Neural cell (in vitro differentiated cells): ENCODE measurements around the gene ZMAT5. TPM values are rescaled to one million over a fixed set of nuclear protein-coding genes. Genes with fewer than 3 reads are reported as not detected.

Experiments
- H2AFZ ChIP-seq: fragments of 200-600, 300-800 bp; sonication (generic), shearing (Covaris generic); 2 replicates; pipeline ENCODE4 v1.6.0; 2014; ENCODE audit warnings: low read depth, mild to moderate bottlenecking, antibody characterized with exemption, low read length, moderate library complexity
- H3F3A ChIP-seq: fragments of 200-600 bp; shearing (Covaris generic); 2 replicates; pipeline ENCODE4 v1.6.1; 2016; ENCODE audit warnings: mild to moderate bottlenecking, moderate library complexity, mixed read lengths, antibody characterized with exemption, low read length; ENCODE audit not compliant: insufficient read depth, poor library complexity, severe bottlenecking
- H3K27ac ChIP-seq: fragments of 200-600, 300-800 bp; sonication (generic), shearing (Covaris generic); 2 replicates; pipeline ENCODE4 v1.5.1; 2014; ENCODE audit warnings: mild to moderate bottlenecking, low read length, moderate library complexity
- H3K27me3 ChIP-seq: fragments of 300-800, 200-600 bp; sonication (generic), shearing (Covaris generic); 2 replicates; pipeline ENCODE4 v1.6.0; 2014; ENCODE audit warnings: mild to moderate bottlenecking, low read depth, low read length, moderate library complexity; ENCODE audit not compliant: insufficient read depth
- H3K36me3 ChIP-seq: fragments of 300-800, 200-600 bp; sonication (generic), shearing (Covaris generic); 2 replicates; pipeline ENCODE4 v1.5.1; 2014; ENCODE audit warnings: mild to moderate bottlenecking, antibody characterized with exemption, low read length, moderate library complexity; ENCODE audit not compliant: insufficient read depth
- H3K4me2 ChIP-seq: fragments of 300-800, 200-600 bp; sonication (generic), shearing (Covaris generic); 2 replicates; pipeline ENCODE4 v1.6.0; 2014; ENCODE audit warnings: mild to moderate bottlenecking, low read length
- H3K4me3 ChIP-seq: fragments of 300-800, 200-600 bp; sonication (generic), shearing (Covaris generic); 2 replicates; pipeline ENCODE4 v1.5.1; 2014; ENCODE audit warnings: mild to moderate bottlenecking, low read length, moderate library complexity
- H3K79me2 ChIP-seq: fragments of 200-600 bp; shearing (Covaris generic); replicated peaks from 2 replicates; pipeline ENCODE4 v1.6.0; 2014; ENCODE audit warnings: mild to moderate bottlenecking, low read length, moderate library complexity; ENCODE audit not compliant: insufficient read depth
- H3K9ac ChIP-seq: fragments of 300-800, 200-600 bp; sonication (generic), shearing (Covaris generic); 2 replicates; pipeline ENCODE4 v1.6.1; 2016; ENCODE audit warnings: mild to moderate bottlenecking, low read length, mixed read lengths
- H3K9me2 ChIP-seq: fragments of 200-600 bp; shearing (Covaris generic); 2 replicates; pipeline ENCODE4 v1.6.1; 2016; ENCODE audit warnings: mild to moderate bottlenecking, low read length, mixed read lengths; ENCODE audit not compliant: insufficient read depth
- H3K9me3 ChIP-seq: fragments of 200-600, 300-800 bp; sonication (generic), shearing (Covaris generic); 2 replicates; pipeline ENCODE4 v1.6.1; 2016; ENCODE audit warnings: mild to moderate bottlenecking, mixed run types, low read length, moderate library complexity, mixed read lengths
- H4K20me1 ChIP-seq: fragments of 200-600 bp; shearing (Covaris generic); 2 replicates; pipeline ENCODE4 v1.6.1; 2016; ENCODE audit warnings: mild to moderate bottlenecking, mixed run types; ENCODE audit not compliant: insufficient read depth
- CTCF ChIP-seq: fragments of 450-650 bp; IDR thresholded peaks from 2 replicates; pipeline ENCODE4 v1.5.1; 2014; ENCODE audit warnings: antibody characterized with exemption, mild to moderate bottlenecking, moderate library complexity; ENCODE audit not compliant: poor library complexity, severe bottlenecking
- EP300 ChIP-seq: fragments of 450-650 bp; conservative IDR thresholded peaks from 2 replicates; pipeline ENCODE4 v1.6.1; 2014; ENCODE audit warnings: antibody characterized with exemption, mild to moderate bottlenecking, moderate library complexity; ENCODE audit not compliant: poor library complexity, severe bottlenecking
- EZH2 ChIP-seq: fragments of 200-600, 300-800 bp; shearing (Covaris generic), sonication (generic); IDR thresholded peaks from 2 replicates; pipeline ENCODE4 v1.6.1; 2014; ENCODE audit warnings: antibody characterized with exemption, low read length, borderline replicate concordance, mild to moderate bottlenecking; ENCODE audit not compliant: insufficient read depth, poor library complexity, severe bottlenecking
- MXI1 ChIP-seq: fragments of 450-650 bp; conservative IDR thresholded peaks from 2 replicates; pipeline ENCODE4 v1.6.1; 2014; ENCODE audit warnings: antibody characterized with exemption, mild to moderate bottlenecking; ENCODE audit not compliant: poor library complexity, severe bottlenecking
- POLR2AphosphoS5 ChIP-seq: IDR thresholded peaks from 2 replicates; pipeline ENCODE4 v1.6.1; 2012
- RAD21 ChIP-seq: fragments of 450-650 bp; conservative IDR thresholded peaks from 2 replicates; pipeline ENCODE4 v1.6.1; 2014; ENCODE audit warnings: antibody characterized with exemption, mild to moderate bottlenecking, moderate library complexity
- REST ChIP-seq: IDR thresholded peaks from 2 replicates; pipeline ENCODE4 v1.6.1; 2012; ENCODE audit warnings: borderline replicate concordance
- SMC3 ChIP-seq: fragments of 450-650 bp; conservative IDR thresholded peaks from 2 replicates; pipeline ENCODE4 v1.6.1; 2014; ENCODE audit warnings: antibody characterized with exemption, mild to moderate bottlenecking, moderate library complexity; ENCODE audit not compliant: poor library complexity
- TAF1 ChIP-seq: IDR thresholded peaks from 2 replicates; pipeline ENCODE4 v1.6.1; 2012; ENCODE audit warnings: low read depth
- polyA plus RNA-seq: library from polyadenylated mRNA; depleted of rRNA; stranded (reverse); fragments of >200 nt; gene quantifications from 2 replicates; pipeline ENCODE4 v1.2.3, GENCODE V29; 2014

The ZMAT5 gene
- polyA plus RNA-seq, 1 donor from 2014 or later, result 54.9 TPM

GRCh38 chr22:29758068-29758622, 8.7 kb downstream of the ZMAT5 start:
- Histone ChIP-seq H3K27ac (no peak overlapping the region), H3K79me2 (no peaks in the 10 kb centered on the region), H4K20me1 (no peaks in the 10 kb centered on the region), H3F3A (no peaks in the 10 kb centered on the region), H3K36me3 (no peaks in the 10 kb centered on the region), H2AFZ (no peak overlapping the region), H3K27me3 (no peaks in the 10 kb centered on the region), H3K9ac (no peak overlapping the region), H3K9me2 (no peaks in the 10 kb centered on the region), H3K4me2 (no peak overlapping the region), H3K9me3 (no peaks in the 10 kb centered on the region), H3K4me3 (no peak overlapping the region)
- no peak for TF ChIP-seq REST

- no peak overlapping the region for H3K27ac ChIP-seq
- no peaks in the 10 kb centered on the region for H3K27me3 ChIP-seq
These were observed 9.7 kb downstream of the ZMAT5 start for GRCh38 chr22:29757096-29757495.

More at GRCh38 chr22:29757096-29757495, 9.7 kb downstream of the ZMAT5 start:
- no peaks in the 10 kb centered on the region for H3K36me3 ChIP-seq
- H3K9ac ChIP-seq, result no peak overlapping the region
- H3K9me3 ChIP-seq, result no peaks in the 10 kb centered on the region
- no peak overlapping the region for H2AFZ ChIP-seq
- H3F3A ChIP-seq, result no peaks in the 10 kb centered on the region
- H3K9me2 ChIP-seq, result no peaks in the 10 kb centered on the region
- TF ChIP-seq SMC3 (no peak), MXI1 (no peak), POLR2AphosphoS5 (no peak), REST (no peak), CTCF (no peak), TAF1 (no peak), EP300 (no peak), RAD21 (no peak), EZH2 (no peak)
- no peak overlapping the region for H3K4me3 ChIP-seq
- no peaks in the 10 kb centered on the region for H3K79me2 ChIP-seq
- no peaks in the 10 kb centered on the region for H4K20me1 ChIP-seq
- no peak overlapping the region for H3K4me2 ChIP-seq
